Measurements from ENCODE around the gene PTPRC. TPM values are rescaled to one million over a fixed set of nuclear protein-coding genes. Genes with fewer than 3 reads are reported as not detected.
A peak's percentile ranks its signal among the peaks of the same experiment; 100 is the strongest.

The PTPRC gene
- total RNA-seq, 1 experiment from 2014 or later, result 0.11 TPM

DNA sequence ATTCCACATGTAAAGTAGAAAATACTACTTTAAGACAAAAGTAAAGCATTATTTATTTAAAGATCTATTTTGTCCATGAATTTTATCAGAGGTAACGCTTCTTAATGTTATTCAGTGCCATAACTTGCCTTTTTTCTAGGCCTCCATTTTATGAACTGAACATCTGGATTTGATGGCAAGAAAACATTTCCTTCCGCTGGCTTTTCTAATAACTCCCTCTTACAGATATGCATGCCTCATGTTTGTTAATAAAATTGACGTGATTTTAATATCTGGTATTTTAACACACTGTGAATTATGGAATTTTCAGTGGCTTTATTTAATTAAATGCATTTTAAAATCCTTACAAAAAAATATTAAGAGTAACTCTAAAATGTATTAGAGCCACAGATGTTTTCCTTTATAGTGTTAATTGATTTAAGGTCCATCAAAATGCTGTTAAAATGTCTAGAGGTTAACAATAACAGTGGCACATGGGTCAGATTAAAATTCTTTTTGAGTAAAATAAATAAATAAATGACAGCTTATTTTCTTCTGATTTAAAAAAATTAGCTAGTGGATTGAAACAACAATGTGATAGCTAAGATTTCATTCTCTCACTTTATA is 15.1 kb downstream of the PTPRC start:
- Histone ChIP-seq H3F3A (ENCODE audit: low read length, unreplicated experiment) (peaks cover 4% of the 10 kb centered on the region), H3K9ac (ENCODE audit: low read length) (no peak overlapping the region), H4K20me1 (ENCODE audit: low read length) (no peaks in the 10 kb centered on the region), H3K27ac (ENCODE audit: low read length) (no peak overlapping the region), H2AFZ (ENCODE audit: low read length) (no peak overlapping the region), H3K4me1 (ENCODE audit: insufficient read depth, low read length) (peaks cover 31% of the 10 kb centered on the region), H3K27me3 (ENCODE audit: low read length) (no peaks in the 10 kb centered on the region), H3K36me3 (ENCODE audit: low read depth, low read length) (no peaks in the 10 kb centered on the region), H3K79me2 (ENCODE audit: low read length) (no peaks in the 10 kb centered on the region), H3K9me2 (replicated peaks; ENCODE audit: low read length) (no peaks in the 10 kb centered on the region), H3K9me3 (ENCODE audit: low read length) (no peaks in the 10 kb centered on the region), H3K4me2 (ENCODE audit: low read length) (no peak overlapping the region), H3K4me3 (ENCODE audit: low read length) (no peak overlapping the region)
- ATAC-seq (no peak), DNase-seq (no peak)
- BruUV-seq (replicated peaks), result no TSS peak
- intact Hi-C loops (cut with micrococcal nuclease), result no loop called here
- CTCF ChIA-PET, result no interaction called here
- TF ChIP-seq EZH2phosphoT487 (IDR thresholded peaks at IDR 0.05; ENCODE audit: borderline replicate concordance, low read length), result no peak
- TF ChIP-seq, protein P1, sequence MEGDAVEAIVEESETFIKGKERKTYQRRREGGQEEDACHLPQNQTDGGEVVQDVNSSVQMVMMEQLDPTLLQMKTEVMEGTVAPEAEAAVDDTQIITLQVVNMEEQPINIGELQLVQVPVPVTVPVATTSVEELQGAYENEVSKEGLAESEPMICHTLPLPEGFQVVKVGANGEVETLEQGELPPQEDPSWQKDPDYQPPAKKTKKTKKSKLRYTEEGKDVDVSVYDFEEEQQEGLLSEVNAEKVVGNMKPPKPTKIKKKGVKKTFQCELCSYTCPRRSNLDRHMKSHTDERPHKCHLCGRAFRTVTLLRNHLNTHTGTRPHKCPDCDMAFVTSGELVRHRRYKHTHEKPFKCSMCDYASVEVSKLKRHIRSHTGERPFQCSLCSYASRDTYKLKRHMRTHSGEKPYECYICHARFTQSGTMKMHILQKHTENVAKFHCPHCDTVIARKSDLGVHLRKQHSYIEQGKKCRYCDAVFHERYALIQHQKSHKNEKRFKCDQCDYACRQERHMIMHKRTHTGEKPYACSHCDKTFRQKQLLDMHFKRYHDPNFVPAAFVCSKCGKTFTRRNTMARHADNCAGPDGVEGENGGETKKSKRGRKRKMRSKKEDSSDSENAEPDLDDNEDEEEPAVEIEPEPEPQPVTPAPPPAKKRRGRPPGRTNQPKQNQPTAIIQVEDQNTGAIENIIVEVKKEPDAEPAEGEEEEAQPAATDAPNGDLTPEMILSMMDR (conservative IDR thresholded peaks at IDR 0.05; ENCODE audit: low read depth, low read length), result no peak
- TF ChIP-seq EZH2 (IDR thresholded peaks at IDR 0.05; ENCODE audit: low read length, unreplicated experiment), result no peak
- POLR2A ChIA-PET (ENCODE audit: unreplicated experiment), result no interaction called here

DNA sequence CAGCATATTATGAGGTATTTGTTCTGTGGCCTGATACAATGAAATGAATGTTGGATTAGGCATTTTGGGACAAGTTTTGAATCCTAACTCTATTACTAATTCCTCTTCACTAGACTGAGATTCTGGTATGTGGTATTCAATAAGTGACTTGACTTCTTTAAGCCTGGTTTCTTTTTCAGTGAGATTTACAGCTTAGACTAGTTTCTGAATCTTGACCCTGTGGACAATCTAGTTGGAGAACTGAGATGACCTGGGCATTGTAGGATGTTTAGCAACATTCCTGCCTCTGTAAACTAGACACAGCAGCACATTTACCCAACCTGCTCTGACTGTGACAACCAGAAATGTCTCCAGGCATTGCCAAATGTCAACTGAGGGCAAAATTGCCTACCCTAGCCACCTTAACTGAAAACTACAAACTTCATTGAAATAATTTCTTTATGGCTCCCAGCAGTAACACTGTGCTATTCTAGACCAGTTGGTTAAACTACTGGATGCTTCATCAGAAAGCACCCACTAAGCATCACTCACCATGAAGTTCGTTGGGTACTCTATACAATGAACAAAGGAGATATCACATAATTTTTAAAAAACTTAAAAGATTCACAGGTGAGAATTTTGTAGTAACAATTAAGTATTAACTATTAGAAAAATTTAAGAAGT is 16.8 kb downstream of the PTPRC start:
- no peak for TF ChIP-seq EZH2phosphoT487 (IDR thresholded peaks at IDR 0.05; ENCODE audit: borderline replicate concordance, low read length)
- TF ChIP-seq, protein P1 (conservative IDR thresholded peaks at IDR 0.05; ENCODE audit: low read depth, low read length), result no peak
- TF ChIP-seq EZH2 (IDR thresholded peaks at IDR 0.05; ENCODE audit: low read length, unreplicated experiment), result no peak
- Histone ChIP-seq H3K9ac (ENCODE audit: low read length) (peak overlapping the region; percentile 72), H3K4me3 (ENCODE audit: low read length) (no peak overlapping the region), H3K36me3 (ENCODE audit: low read depth, low read length) (no peaks in the 10 kb centered on the region), H2AFZ (ENCODE audit: low read length) (peak overlapping the region; percentile 4; the same call in 1 of the 2 replicates), H3K79me2 (ENCODE audit: low read length) (no peaks in the 10 kb centered on the region), H3K9me3 (ENCODE audit: low read length) (no peaks in the 10 kb centered on the region), H3K4me1 (ENCODE audit: insufficient read depth, low read length) (peaks cover 35% of the 10 kb centered on the region), H3K9me2 (replicated peaks; ENCODE audit: low read length) (no peaks in the 10 kb centered on the region), H3K27ac (ENCODE audit: low read length) (peak overlapping the region; percentile 99), H3K4me2 (ENCODE audit: low read length) (no peak overlapping the region), H3K27me3 (ENCODE audit: low read length) (no peaks in the 10 kb centered on the region), H4K20me1 (ENCODE audit: low read length) (no peaks in the 10 kb centered on the region), H3F3A (ENCODE audit: low read length, unreplicated experiment) (peaks cover 4% of the 10 kb centered on the region)
- ATAC-seq, result no peak
- no TSS peak for BruUV-seq (replicated peaks)
- ChIA-PET CTCF (no interaction called here), POLR2A (ENCODE audit: unreplicated experiment) (interaction anchor here (0.5 kb wide), 1 partner anchor 26 kb away, joined by 4 read pairs; no protein-coding TSS in a partner anchor)
- intact Hi-C loops (cut with micrococcal nuclease), result loop anchor here (1.0 to 5.0 kb wide), 2 partner anchors 79 to 128 kb away; no protein-coding TSS in a partner anchor
- DNase-seq, result no peak

DNA sequence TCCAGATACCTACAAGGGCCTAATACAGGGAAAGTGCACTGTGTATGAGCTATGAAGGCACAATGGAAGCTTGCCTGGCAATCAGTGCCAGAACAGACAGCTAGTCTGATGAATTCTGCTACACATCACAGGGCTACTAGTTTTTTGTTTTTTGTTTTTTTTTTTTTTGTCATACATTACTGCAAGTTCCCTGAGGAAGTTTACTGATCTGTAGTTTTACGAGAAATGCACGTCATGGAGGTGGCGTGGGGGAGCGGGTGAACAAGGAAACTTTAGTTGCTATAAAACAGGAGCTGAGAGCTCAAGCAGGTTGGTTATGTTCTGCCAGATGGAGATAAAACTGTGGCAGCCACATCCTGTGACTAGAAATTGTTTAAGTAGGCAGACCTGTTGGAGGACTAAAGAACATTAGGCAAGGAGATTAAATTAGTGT is 17.7 kb downstream of the PTPRC start:
- no peak overlapping the region for H3K4me3 ChIP-seq (ENCODE audit: low read length)
- ChIA-PET POLR2A (ENCODE audit: unreplicated experiment) (interaction anchor here (0.6 to 0.8 kb wide), 2 partner anchors 16 to 26 kb away, joined by 3 to 6 read pairs; no protein-coding TSS in a partner anchor), CTCF (no interaction called here)
- peak overlapping the region; percentile 99 for H3K27ac ChIP-seq (ENCODE audit: low read length)
- DNase-seq (peak; percentile 90), ATAC-seq (peak; percentile 57)
- intact Hi-C loops (cut with micrococcal nuclease), result loop anchor here (1.0 to 5.0 kb wide), 2 partner anchors 80 to 129 kb away; no protein-coding TSS in a partner anchor
- no peaks in the 10 kb centered on the region for H3K9me3 ChIP-seq (ENCODE audit: low read length)
- H3K36me3 ChIP-seq (ENCODE audit: low read depth, low read length), result no peaks in the 10 kb centered on the region
- no TSS peak for BruUV-seq (replicated peaks)
- peaks cover 35% of the 10 kb centered on the region for H3K4me1 ChIP-seq (ENCODE audit: insufficient read depth, low read length)
- H3K9me2 ChIP-seq (replicated peaks; ENCODE audit: low read length), result no peaks in the 10 kb centered on the region
- no peaks in the 10 kb centered on the region for H3K79me2 ChIP-seq (ENCODE audit: low read length)
- peaks cover 4% of the 10 kb centered on the region for H3F3A ChIP-seq (ENCODE audit: low read length, unreplicated experiment)
- H3K9ac ChIP-seq (ENCODE audit: low read length), result peak overlapping the region; percentile 88
- H3K27me3 ChIP-seq (ENCODE audit: low read length), result no peaks in the 10 kb centered on the region
- H4K20me1 ChIP-seq (ENCODE audit: low read length), result no peaks in the 10 kb centered on the region
- TF ChIP-seq, protein P1 (conservative IDR thresholded peaks at IDR 0.05; ENCODE audit: low read depth, low read length), result no peak
- TF ChIP-seq EZH2phosphoT487 (IDR thresholded peaks at IDR 0.05; ENCODE audit: borderline replicate concordance, low read length) (no peak), EZH2 (IDR thresholded peaks at IDR 0.05; ENCODE audit: low read length, unreplicated experiment) (no peak)
- H3K4me2 ChIP-seq (ENCODE audit: low read length), result peak overlapping the region; percentile 75
- H2AFZ ChIP-seq (ENCODE audit: low read length), result no peak overlapping the region
